ELF-1 (cell line): ENCODE results near the gene TSFM.
"Not testable (repeated sequence)": the region's sequence is repeated elsewhere in the genome, so short reads cannot be mapped to it uniquely, and the experiment has no call there.

ENCODE experiments used
- DNase-seq: peaks from one replicate; pipeline ENCODE4 v3.0.0-alpha.2; 2016; ENCODE audit warnings: low read depth, low spot score

Gene TSFM

GRCh38 chr12:57762463-57762862 is 20.1 kb upstream of the TSFM start:
- DNase-seq: no peak

- no peak for DNase-seq
Observed at GRCh38 chr12:57763881-57764661, 18.5 kb upstream of the TSFM start.

- DNase-seq: no peak
Observed at GRCh38 chr12:57764662-57765002, 18.0 kb upstream of the TSFM start.

- peak; percentile 75 for DNase-seq
Observed at GRCh38 chr12:57765003-57765697, 17.4 kb upstream of the TSFM start.

- peak; percentile 21 for DNase-seq
Observed at GRCh38 chr12:57765698-57766463, 16.7 kb upstream of the TSFM start.

- peak; percentile 41 for DNase-seq
Observed at GRCh38 chr12:57766464-57767304, 15.9 kb upstream of the TSFM start, which contains the start of gene CYP27B1. TSS of gene CYP27B1 (minus strand) at chr12:57767078. CDS start at chr12:57767041, 37 bp downstream.

GRCh38 chr12:57767305-57767698 is 15.3 kb upstream of the TSFM start:
- no peak for DNase-seq

- no peak for DNase-seq
Observed at GRCh38 chr12:57767876-57768275, 14.7 kb upstream of the TSFM start.

- DNase-seq: no peak
Observed at GRCh38 chr12:57769594-57769993, 13.0 kb upstream of the TSFM start.

- no peak for DNase-seq
Observed at GRCh38 chr12:57770734-57771133, 11.9 kb upstream of the TSFM start.

GRCh38 chr12:57771236-57771872 is 11.2 kb upstream of the TSFM start:
- no peak for DNase-seq

- peak; percentile 99 for DNase-seq
Observed at GRCh38 chr12:57771873-57772428, 10.6 kb upstream of the TSFM start, which contains the start of gene METTL1. TSS of gene METTL1 (minus strand) at chr12:57772105. CDS start at chr12:57772083, 22 bp downstream.

GRCh38 chr12:57772429-57773322 is 9.9 kb upstream of the TSFM start, which contains the start of gene EEF1AKMT3:
TSS of gene EEF1AKMT3 (plus strand) at chr12:57772614. CDS start at chr12:57772725, 111 bp downstream.
- DNase-seq: no peak

- DNase-seq: not testable (repeated sequence)
Observed at GRCh38 chr12:57774634-57775033, 8.0 kb upstream of the TSFM start.

GRCh38 chr12:57775044-57775443 is 7.5 kb upstream of the TSFM start:
- no peak for DNase-seq

GRCh38 chr12:57775563-57776246 is 6.9 kb upstream of the TSFM start:
- DNase-seq: no peak

GRCh38 chr12:57776247-57776587 is 6.4 kb upstream of the TSFM start:
- DNase-seq: no peak

- no peak for DNase-seq
Observed at GRCh38 chr12:57777367-57777766, 5.2 kb upstream of the TSFM start.

GRCh38 chr12:57777911-57778310 is 4.7 kb upstream of the TSFM start:
- no peak for DNase-seq
